Mesendoderm (in vitro differentiated cells): ENCODE data around the gene CARNS1.

Source experiments
- DNase-seq: peaks from one replicate; pipeline ENCODE4 v3.0.0; 2013
- H2AK5ac ChIP-seq: 2 replicates; pipeline ENCODE4 v1.6.1; 2013; ENCODE audit warnings: low read length, inconsistent platforms
- H2BK120ac ChIP-seq: 2 replicates; pipeline ENCODE4 v1.6.1; 2013; ENCODE audit warnings: low read depth, mild to moderate bottlenecking, low read length, moderate library complexity, mixed read lengths
- H2BK15ac ChIP-seq: replicated peaks from 2 replicates; pipeline ENCODE4 v1.6.1; 2013; ENCODE audit warnings: low read depth, mild to moderate bottlenecking, moderate library complexity
- H2BK5ac ChIP-seq: 2 replicates; pipeline ENCODE4 v1.6.1; 2013; ENCODE audit warnings: low read length, inconsistent platforms
- H3K18ac ChIP-seq: 2 replicates; pipeline ENCODE4 v1.6.1; 2013; ENCODE audit warnings: mild to moderate bottlenecking, low read length, mixed read lengths
- H3K23ac ChIP-seq: one replicate; pipeline ENCODE4 v1.6.1; 2013; ENCODE audit warnings: low read length
- H3K27ac ChIP-seq: 2 replicates; pipeline ENCODE4 v1.5.1; 2013; ENCODE audit warnings: low read depth, mild to moderate bottlenecking, inconsistent platforms, low read length, moderate library complexity
- H3K27me3 ChIP-seq: 2 replicates; pipeline ENCODE4 v1.6.1; 2013; ENCODE audit warnings: low read length, control low read depth, mild to moderate bottlenecking, inconsistent platforms; ENCODE audit not compliant: insufficient read depth, poor library complexity
- H3K36me3 ChIP-seq: 2 replicates; pipeline ENCODE4 v1.6.1; 2013; ENCODE audit warnings: low read length, inconsistent platforms; ENCODE audit not compliant: control insufficient read depth, insufficient read depth
- H3K4ac ChIP-seq: one replicate; pipeline ENCODE4 v1.6.1; 2013; ENCODE audit warnings: low read depth, mild to moderate bottlenecking, low read length, moderate library complexity
- H3K4me1 ChIP-seq: 2 replicates; pipeline ENCODE4 v1.6.1; 2013; ENCODE audit warnings: low read depth, low read length, inconsistent platforms; ENCODE audit not compliant: control insufficient read depth
- H3K4me2 ChIP-seq: 2 replicates; pipeline ENCODE4 v1.6.1; 2013; ENCODE audit warnings: low read length
- H3K4me3 ChIP-seq: 2 replicates; pipeline ENCODE4 v1.5.1; 2013; ENCODE audit warnings: mild to moderate bottlenecking, low read length
- H3K56ac ChIP-seq: one replicate; pipeline ENCODE4 v1.6.1; 2013; ENCODE audit warnings: low read length
- H3K79me1 ChIP-seq: 2 replicates; pipeline ENCODE4 v1.6.1; 2013; ENCODE audit warnings: low read length, inconsistent platforms
- H3K79me2 ChIP-seq: 2 replicates; pipeline ENCODE4 v1.6.1; 2013; ENCODE audit warnings: mild to moderate bottlenecking, low read length; ENCODE audit not compliant: control insufficient read depth, insufficient read depth
- H3K9ac ChIP-seq: 2 replicates; pipeline ENCODE4 v1.6.1; 2013; ENCODE audit warnings: low read length, inconsistent platforms
- H4K5ac ChIP-seq: one replicate; pipeline ENCODE4 v1.6.1; 2013; ENCODE audit warnings: low read length
- H4K8ac ChIP-seq: one replicate; pipeline ENCODE4 v1.6.1; 2013; ENCODE audit warnings: low read depth, mild to moderate bottlenecking, control low read depth, low read length, moderate library complexity
- WGBS: extraction: QIAGEN DNeasy Blood & Tissue Kit; methylation state at CpG from one replicate; pipeline ENCODE4 v1.1.7; 2013; ENCODE audit warnings: low lambda C conversion rate, missing lambda C conversion rate; ENCODE audit not compliant: insufficient coverage; ENCODE audit errors: extremely low coverage; 5-methylcytosine and 5-hydroxymethylcytosine counted together

CARNS1 gene

DNA sequence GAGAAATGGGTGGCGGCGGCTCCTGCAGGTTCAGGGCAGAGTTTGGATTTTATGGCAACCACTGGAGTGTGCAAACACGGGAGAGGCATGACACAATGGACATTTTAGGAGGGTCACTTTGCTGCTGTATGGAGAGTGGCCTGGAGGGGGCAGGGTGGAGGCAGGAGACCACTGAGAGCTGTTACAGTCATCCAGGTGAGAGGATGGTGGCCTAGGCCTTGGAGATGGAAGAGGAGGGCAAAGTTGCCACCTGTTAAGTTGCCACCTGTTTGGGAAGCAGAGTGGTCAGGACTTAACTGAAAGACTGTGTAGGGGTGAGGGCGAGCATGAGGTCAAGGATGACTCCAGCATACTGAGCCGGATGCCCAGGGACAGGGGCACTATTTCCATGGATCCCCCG, 26.0 kb upstream of the CARNS1 start:
- no peak overlapping the region for H3K4me2 ChIP-seq
- no peak overlapping the region for H3K18ac ChIP-seq
- peaks cover 8% of the 10 kb centered on the region for H3K79me1 ChIP-seq

DNA sequence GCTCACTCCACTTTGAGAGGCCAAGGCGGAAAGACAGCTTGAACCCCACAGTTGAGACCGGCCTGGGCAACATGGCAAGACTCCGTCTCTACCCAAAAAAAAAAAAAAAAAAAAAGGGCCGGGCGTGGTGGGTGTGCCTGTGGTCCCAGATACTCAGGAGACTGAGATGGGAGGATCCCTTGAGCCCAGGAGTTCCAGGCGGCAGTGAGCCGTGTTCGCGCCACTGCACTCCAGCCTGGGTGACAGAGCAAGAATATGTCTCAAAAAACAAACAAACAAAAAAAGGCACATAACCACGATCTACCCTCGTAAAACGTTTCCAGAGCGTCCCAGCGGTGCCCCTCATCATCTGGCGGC, 24.6 kb upstream of the CARNS1 start:
- Histone ChIP-seq H3K18ac (no peak overlapping the region), H2BK5ac (no peak overlapping the region), H3K9ac (peak overlapping the region; percentile 84), H3K27ac (peak overlapping the region; percentile 69), H3K4me3 (peak overlapping the region; percentile 79), H2BK120ac (no peak overlapping the region), H4K5ac (no peak overlapping the region), H4K8ac (no peak overlapping the region), H3K4me2 (peak overlapping the region; percentile 75), H3K27me3 (no peaks in the 10 kb centered on the region), H3K79me2 (peaks cover 5% of the 10 kb centered on the region), H3K56ac (peak overlapping the region; percentile 97), H3K36me3 (no peaks in the 10 kb centered on the region), H3K79me1 (peaks cover 8% of the 10 kb centered on the region), H3K4ac (no peak overlapping the region), H2AK5ac (no peak overlapping the region), H2BK15ac (no peak overlapping the region), H3K23ac (no peak overlapping the region), H3K4me1 (peaks cover 9% of the 10 kb centered on the region)
- no peak for DNase-seq
- WGBS = no CpG with 5 or more reads among the region's 15 CpGs

More for the DNA sequence above, 26.0 kb upstream of the CARNS1 start:
- no peak overlapping the region for H3K4ac ChIP-seq
- H2BK5ac ChIP-seq = no peak overlapping the region
- H2BK15ac ChIP-seq = no peak overlapping the region
- H4K5ac ChIP-seq = no peak overlapping the region
- H3K27me3 ChIP-seq = no peaks in the 10 kb centered on the region
- peak; percentile 67 for DNase-seq
- no peaks in the 10 kb centered on the region for H3K36me3 ChIP-seq
- no peak overlapping the region for H2BK120ac ChIP-seq
- no peak overlapping the region for H3K4me3 ChIP-seq
- H4K8ac ChIP-seq = no peak overlapping the region
- no peak overlapping the region for H3K9ac ChIP-seq
- no CpG with 5 or more reads among the region's 6 CpGs for WGBS
- H3K27ac ChIP-seq = no peak overlapping the region
- H3K23ac ChIP-seq = no peak overlapping the region
- H3K56ac ChIP-seq = no peak overlapping the region
- peaks cover 9% of the 10 kb centered on the region for H3K4me1 ChIP-seq
- no peak overlapping the region for H2AK5ac ChIP-seq
- H3K79me2 ChIP-seq = peaks cover 5% of the 10 kb centered on the region

DNA sequence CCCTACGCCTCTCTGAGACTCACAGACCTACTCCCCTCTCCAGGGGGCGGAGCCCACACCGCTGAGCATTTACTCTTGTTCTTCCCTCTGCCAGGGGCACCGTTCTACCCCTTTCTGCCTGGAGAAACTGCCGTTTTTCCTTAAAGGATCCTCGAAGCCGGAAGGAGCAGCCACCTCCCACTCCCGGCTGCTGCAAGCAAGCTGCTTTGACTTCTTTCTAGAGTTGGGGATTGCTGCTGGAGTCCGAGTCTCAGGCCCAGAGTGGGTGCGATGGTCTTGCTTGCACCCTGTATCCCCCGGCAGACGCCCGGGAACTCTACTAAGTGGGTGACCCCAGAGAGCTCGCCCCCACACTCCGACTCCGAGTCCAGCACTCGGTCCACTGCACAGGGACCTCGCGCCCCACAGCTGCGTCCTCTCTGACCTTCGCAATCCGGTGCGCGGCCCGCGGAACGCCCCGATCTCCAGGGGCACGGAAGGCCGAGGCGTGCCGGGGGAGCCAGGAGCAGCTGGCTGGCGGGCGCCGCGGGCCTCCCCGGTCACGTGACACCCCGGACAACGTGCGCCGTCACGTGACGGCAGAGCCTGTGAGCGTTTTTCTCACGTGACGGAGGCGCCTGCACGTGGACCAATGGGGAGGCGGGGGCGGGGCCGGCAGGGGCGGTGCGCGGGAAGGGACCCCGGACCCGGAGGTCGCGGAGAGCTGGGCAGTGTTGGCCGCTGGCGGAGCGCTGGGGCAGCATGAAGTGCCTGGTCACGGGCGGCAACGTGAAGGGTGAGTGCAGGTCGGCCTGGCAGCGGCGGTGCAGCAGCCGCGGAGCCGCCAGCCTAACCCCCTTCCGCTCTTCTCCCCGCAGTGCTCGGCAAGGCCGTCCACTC, 23.9 kb upstream of the CARNS1 start, which contains the start of gene RAD9A:
Gene RAD9A (plus strand): TSS at position 683 of the 879 bp plus-strand sequence. CDS start 59 bp downstream, at position 742.
- no peak within 1 kb of the TSS for H4K5ac ChIP-seq
- peak within 1 kb of the TSS; percentile 80 for H3K23ac ChIP-seq
- H3K9ac ChIP-seq = peak within 1 kb of the TSS; percentile 84
- H2BK5ac ChIP-seq = no peak within 1 kb of the TSS
- peaks cover 12% of the 10 kb centered on the region for H3K4me1 ChIP-seq
- peak within 1 kb of the TSS; percentile 79 for H3K4me3 ChIP-seq
- peak; percentile 97 for DNase-seq
- WGBS = no CpG with 5 or more reads among the region's 75 CpGs
- H3K79me2 ChIP-seq = peaks cover 5% of the 10 kb centered on the region
- H3K36me3 ChIP-seq = no peaks in the 10 kb centered on the region
- H2BK120ac ChIP-seq = no peak within 1 kb of the TSS
- no peak within 1 kb of the TSS for H2AK5ac ChIP-seq
- H3K4ac ChIP-seq = peak within 1 kb of the TSS; percentile 44
- peak within 1 kb of the TSS; percentile 69 for H3K27ac ChIP-seq
- H3K56ac ChIP-seq = peak within 1 kb of the TSS; percentile 98
- peaks cover 8% of the 10 kb centered on the region for H3K79me1 ChIP-seq
- no peak within 1 kb of the TSS for H4K8ac ChIP-seq
- H3K4me2 ChIP-seq = peak within 1 kb of the TSS; percentile 75
- H3K27me3 ChIP-seq = no peaks in the 10 kb centered on the region
- peak within 1 kb of the TSS; percentile 42 for H3K18ac ChIP-seq
- no peak within 1 kb of the TSS for H2BK15ac ChIP-seq

DNA sequence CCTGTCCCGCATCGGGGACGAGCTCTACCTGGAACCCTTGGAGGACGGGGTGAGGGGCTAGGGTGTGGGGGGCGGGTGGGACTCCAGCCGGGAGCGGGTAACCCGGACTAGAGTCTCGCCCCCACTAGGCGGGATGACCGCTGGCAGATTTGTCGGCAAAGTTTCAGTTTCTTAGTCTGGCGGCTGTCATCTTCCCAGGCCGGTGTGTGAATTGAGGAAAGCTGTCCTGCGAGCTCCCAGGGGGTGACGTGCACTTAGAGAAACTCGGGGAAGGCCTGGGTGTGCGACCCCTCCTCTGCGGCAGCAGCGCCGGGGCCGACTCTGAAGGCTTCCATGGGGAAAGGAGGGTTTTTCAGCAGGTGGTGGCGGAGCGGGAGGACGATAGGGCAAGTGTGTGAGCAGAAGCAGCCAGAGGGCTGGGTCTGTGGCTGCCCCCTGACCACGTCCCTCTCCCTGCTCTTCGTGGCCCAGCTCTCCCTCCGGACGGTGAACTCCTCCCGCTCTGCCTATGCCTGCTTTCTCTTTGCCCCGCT, 23.2 kb upstream of the CARNS1 start:
- H2AK5ac ChIP-seq = no peak overlapping the region
- H3K56ac ChIP-seq = peak overlapping the region; percentile 98
- H4K5ac ChIP-seq = no peak overlapping the region
- peaks cover 9% of the 10 kb centered on the region for H3K4me1 ChIP-seq
- H3K4me2 ChIP-seq = peak overlapping the region; percentile 70
- H3K4me3 ChIP-seq = peak overlapping the region; percentile 72
- no peak overlapping the region for H4K8ac ChIP-seq
- peak overlapping the region; percentile 6 for H3K18ac ChIP-seq
- H3K4ac ChIP-seq = no peak overlapping the region
- no peaks in the 10 kb centered on the region for H3K36me3 ChIP-seq
- DNase-seq = no peak
- H3K27ac ChIP-seq = no peak overlapping the region
- peak overlapping the region; percentile 84 for H3K9ac ChIP-seq
- H3K27me3 ChIP-seq = no peaks in the 10 kb centered on the region
- no peak overlapping the region for H2BK15ac ChIP-seq
- peaks cover 8% of the 10 kb centered on the region for H3K79me1 ChIP-seq
- no peak overlapping the region for H2BK5ac ChIP-seq
- peaks cover 5% of the 10 kb centered on the region for H3K79me2 ChIP-seq
- no CpG with 5 or more reads among the region's 31 CpGs for WGBS
- no peak overlapping the region for H2BK120ac ChIP-seq
- peak overlapping the region; percentile 80 for H3K23ac ChIP-seq

DNA sequence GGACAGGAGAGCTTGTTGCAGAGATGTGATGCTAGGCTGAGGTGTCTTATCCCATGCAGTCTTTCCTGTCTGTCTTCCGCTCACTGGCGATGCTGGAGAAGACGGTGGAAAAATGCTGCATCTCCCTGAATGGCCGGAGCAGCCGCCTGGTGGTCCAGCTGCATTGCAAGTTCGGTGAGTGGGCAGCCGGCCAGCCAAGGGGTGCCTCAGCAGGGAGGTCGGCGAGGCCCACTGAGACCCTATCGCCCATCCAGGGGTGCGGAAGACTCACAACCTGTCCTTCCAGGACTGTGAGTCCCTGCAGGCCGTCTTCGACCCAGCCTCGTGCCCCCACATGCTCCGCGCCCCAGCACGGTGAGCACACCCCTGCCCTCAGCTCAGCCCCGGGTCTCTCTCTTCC, 22.0 kb upstream of the CARNS1 start:
- no peak for DNase-seq
- H2BK15ac ChIP-seq = no peak overlapping the region
- H3K23ac ChIP-seq = no peak overlapping the region
- no peak overlapping the region for H2BK5ac ChIP-seq
- peaks cover 4% of the 10 kb centered on the region for H3K4me1 ChIP-seq
- no peak overlapping the region for H3K18ac ChIP-seq
- no peak overlapping the region for H4K5ac ChIP-seq
- H4K8ac ChIP-seq = no peak overlapping the region
- H2BK120ac ChIP-seq = no peak overlapping the region
- peaks cover 5% of the 10 kb centered on the region for H3K79me2 ChIP-seq
- whole genome bisulfite sequencing = no CpG with 5 or more reads among the region's 18 CpGs
- H3K79me1 ChIP-seq = peaks cover 8% of the 10 kb centered on the region
- no peak overlapping the region for H3K9ac ChIP-seq
- H2AK5ac ChIP-seq = no peak overlapping the region
- H3K36me3 ChIP-seq = peaks cover 3% of the 10 kb centered on the region
- no peak overlapping the region for H3K4me2 ChIP-seq
- H3K4me3 ChIP-seq = no peak overlapping the region
- no peaks in the 10 kb centered on the region for H3K27me3 ChIP-seq
- H3K56ac ChIP-seq = no peak overlapping the region
- no peak overlapping the region for H3K27ac ChIP-seq
- H3K4ac ChIP-seq = no peak overlapping the region
